Measurements from ENCODE around the gene AGMAT. TPM values are rescaled to one million over a fixed set of nuclear protein-coding genes. Genes with fewer than 3 reads are reported as not detected.
"Not testable (repeated sequence)": the region's sequence is repeated elsewhere in the genome, so short reads cannot be mapped to it uniquely, and the experiment has no call there.

Gene AGMAT
- total RNA-seq, 1 donor from 2014 or later: 30.1 TPM

- H3K27me3 Mint-ChIP-seq (ENCODE audit: low read depth); H3K27ac Mint-ChIP-seq; H3K4me1 Mint-ChIP-seq (ENCODE audit: low read depth); H3K9me3 Mint-ChIP-seq; H3K36me3 Mint-ChIP-seq (ENCODE audit: low read depth); DNase-seq (ENCODE audit: low spot score): not testable (repeated sequence)
- H3K4me3 Mint-ChIP-seq (ENCODE audit: low read depth): peak overlapping the region; percentile 69
- intact Hi-C loops (cut with micrococcal nuclease): loop anchor here (2.0 to 5.0 kb wide), 2 partner anchors 137 to 682 kb away; no protein-coding TSS in a partner anchor
Observed at GRCh38 chr1:15603966-15604282, 19.1 kb upstream of the AGMAT start.

DNA sequence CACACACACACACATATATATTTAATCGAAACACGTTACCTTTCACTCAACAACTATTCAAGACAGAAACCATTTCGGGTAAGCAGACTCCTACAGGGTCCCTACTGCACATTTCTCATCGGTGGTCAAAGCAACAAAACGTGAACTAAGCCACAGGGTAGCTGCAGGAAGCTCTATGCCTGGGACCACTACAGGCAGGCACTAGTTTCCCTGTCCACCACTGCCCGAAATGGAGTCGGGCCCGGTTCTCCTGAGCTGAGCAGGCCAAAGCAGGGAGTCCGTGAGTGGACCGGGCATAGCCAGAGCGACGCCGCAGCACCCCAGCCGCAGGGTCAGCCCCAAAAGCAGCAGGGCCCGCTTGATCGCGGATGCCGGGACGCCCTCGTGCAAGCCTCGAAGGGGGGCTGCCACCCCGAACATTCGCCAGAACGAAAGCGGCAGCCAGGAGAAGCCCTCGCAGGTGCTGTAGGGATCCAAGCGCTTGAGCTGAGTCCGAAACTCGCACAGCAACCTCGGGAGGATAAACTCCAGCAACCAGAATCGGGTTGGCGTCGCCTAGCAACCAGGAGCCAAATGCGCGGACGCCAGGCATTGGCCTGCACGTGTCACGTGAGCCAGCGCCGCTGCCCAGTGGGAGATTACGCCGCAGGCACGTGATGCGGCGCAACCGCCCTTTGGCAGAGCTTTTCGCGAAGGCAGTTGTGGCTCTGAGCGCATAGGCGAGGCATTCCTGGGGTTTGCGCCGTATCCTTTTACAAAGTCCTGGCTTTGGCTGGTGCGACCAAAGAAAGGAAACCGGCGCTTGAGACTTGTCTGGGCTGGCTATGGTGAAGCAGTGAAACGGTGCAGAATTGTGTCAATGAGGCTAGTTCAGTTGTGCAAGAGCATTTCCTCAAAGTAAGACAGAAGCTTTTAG lies 18.5 kb upstream of the AGMAT start:
- peaks cover 4% of the 10 kb centered on the region for H3K27me3 Mint-ChIP-seq (ENCODE audit: low read depth)
- DNase-seq (ENCODE audit: low spot score): peak; percentile 92
- H3K36me3 Mint-ChIP-seq (ENCODE audit: low read depth): no peaks in the 10 kb centered on the region
- no peak overlapping the region for H3K27ac Mint-ChIP-seq
- H3K4me3 Mint-ChIP-seq (ENCODE audit: low read depth): peak overlapping the region; percentile 69
- H3K9me3 Mint-ChIP-seq: peaks cover 7% of the 10 kb centered on the region
- peaks cover 10% of the 10 kb centered on the region for H3K4me1 Mint-ChIP-seq (ENCODE audit: low read depth)
- intact Hi-C loops (cut with micrococcal nuclease): loop anchor here (2.0 to 5.0 kb wide), 2 partner anchors 137 to 681 kb away; no protein-coding TSS in a partner anchor

- Mint-ChIP-seq H3K27ac (no peak overlapping the region), H3K9me3 (no peaks in the 10 kb centered on the region), H3K4me3 (ENCODE audit: low read depth) (no peak overlapping the region), H3K36me3 (ENCODE audit: low read depth) (no peaks in the 10 kb centered on the region), H3K27me3 (ENCODE audit: low read depth) (peaks cover 4% of the 10 kb centered on the region), H3K4me1 (ENCODE audit: low read depth) (peaks cover 3% of the 10 kb centered on the region)
- intact Hi-C loops (cut with micrococcal nuclease): no loop called here
- DNase-seq (ENCODE audit: low spot score): no peak
Observed at GRCh38 chr1:15598436-15598835, 13.6 kb upstream of the AGMAT start.

DNA sequence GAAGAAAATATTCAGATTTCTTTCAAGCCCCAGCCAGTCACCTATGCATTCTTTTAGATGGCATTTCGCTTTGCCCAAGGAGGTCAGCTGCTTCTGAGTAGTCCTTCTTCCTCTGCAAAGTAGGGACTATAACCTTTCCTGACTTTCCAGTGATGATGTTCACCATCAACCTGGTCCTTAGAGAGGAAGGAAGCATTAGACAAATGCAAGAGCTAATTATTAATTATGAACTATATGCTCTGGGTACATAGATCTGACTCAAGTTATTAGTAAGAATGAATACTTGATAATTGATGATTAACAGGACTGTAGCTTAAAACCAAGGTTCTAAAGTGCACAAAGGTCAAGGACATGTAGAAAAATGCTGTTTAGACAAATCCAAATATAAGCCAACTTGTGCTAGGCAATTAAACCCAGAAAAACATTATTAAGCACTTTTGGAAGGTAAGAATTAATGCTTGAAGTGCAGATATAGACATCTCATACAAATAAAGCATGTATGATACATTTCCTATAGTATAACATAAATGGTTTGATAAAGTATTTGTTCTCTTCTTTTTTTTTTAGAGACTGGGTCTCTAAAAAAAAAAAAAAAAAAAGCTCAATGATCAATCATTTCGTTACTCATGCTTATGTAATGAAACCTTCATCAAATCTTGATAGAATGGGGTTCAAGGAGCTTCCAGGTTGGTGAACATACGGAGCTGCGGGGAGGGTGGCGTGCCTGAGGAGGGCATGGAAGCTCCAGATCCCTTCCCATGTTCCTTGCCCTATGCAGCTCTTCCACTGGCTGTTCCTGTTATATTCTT lies 11.2 kb upstream of the AGMAT start:
- Mint-ChIP-seq H3K36me3 (ENCODE audit: low read depth) (no peaks in the 10 kb centered on the region), H3K9me3 (no peaks in the 10 kb centered on the region), H3K27me3 (ENCODE audit: low read depth) (peaks cover 4% of the 10 kb centered on the region), H3K4me1 (ENCODE audit: low read depth) (no peaks in the 10 kb centered on the region), H3K27ac (no peak overlapping the region), H3K4me3 (ENCODE audit: low read depth) (no peak overlapping the region)
- DNase-seq (ENCODE audit: low spot score): no peak
- intact Hi-C loops (cut with micrococcal nuclease): loop anchor here (1.0 kb wide), 1 partner anchor 145 kb away; no protein-coding TSS in a partner anchor

- Mint-ChIP-seq H3K27ac (no peak overlapping the region), H3K9me3 (no peaks in the 10 kb centered on the region), H3K27me3 (ENCODE audit: low read depth) (peaks cover 4% of the 10 kb centered on the region), H3K36me3 (ENCODE audit: low read depth) (peaks cover 15% of the 10 kb centered on the region), H3K4me1 (ENCODE audit: low read depth) (no peaks in the 10 kb centered on the region), H3K4me3 (ENCODE audit: low read depth) (no peak overlapping the region)
- no peak for DNase-seq (ENCODE audit: low spot score)
- intact Hi-C loops (cut with micrococcal nuclease): no loop called here
Observed at GRCh38 chr1:15592285-15592684, 7.4 kb upstream of the AGMAT start.

GRCh38 chr1:15583016-15583706 lies 1.7 kb downstream of the AGMAT start:
- peaks cover 45% of the 10 kb centered on the region for H3K36me3 Mint-ChIP-seq (ENCODE audit: low read depth)
- H3K9me3 Mint-ChIP-seq: no peaks in the 10 kb centered on the region
- H3K27me3 Mint-ChIP-seq (ENCODE audit: low read depth): no peaks in the 10 kb centered on the region
- peak overlapping the region; percentile 70 for H3K27ac Mint-ChIP-seq
- H3K4me3 Mint-ChIP-seq (ENCODE audit: low read depth): peak overlapping the region; percentile 81
- intact Hi-C loops (cut with micrococcal nuclease): no loop called here
- DNase-seq (ENCODE audit: low spot score): no peak
- H3K4me1 Mint-ChIP-seq (ENCODE audit: low read depth): peaks cover 30% of the 10 kb centered on the region

DNA sequence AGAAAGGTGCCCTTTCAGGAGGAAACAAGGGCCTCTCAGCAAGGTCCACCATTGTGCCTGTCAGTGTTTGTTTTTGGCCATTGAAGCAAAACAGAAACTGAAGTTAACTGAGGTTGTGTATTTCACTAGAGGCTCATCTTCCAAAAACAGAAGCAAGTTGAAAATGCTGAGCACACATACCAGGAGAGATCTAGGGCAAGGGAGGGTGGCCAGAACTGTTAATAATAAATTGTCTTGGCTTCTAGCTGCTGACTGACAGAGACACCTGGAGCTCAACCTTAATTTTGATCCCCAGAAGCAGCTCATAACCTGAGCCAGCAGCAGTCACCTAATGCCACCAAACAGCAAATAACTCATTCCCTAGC lies 5.2 kb downstream of the AGMAT start:
- H3K4me1 Mint-ChIP-seq (ENCODE audit: low read depth): peaks cover 30% of the 10 kb centered on the region

GRCh38 chr1:15578921-15579682 lies 5.7 kb downstream of the AGMAT start:
- peak; percentile 23 for DNase-seq (ENCODE audit: low spot score)
- intact Hi-C loops (cut with micrococcal nuclease): no loop called here
- Mint-ChIP-seq H3K4me3 (ENCODE audit: low read depth) (peak overlapping the region; percentile 56), H3K36me3 (ENCODE audit: low read depth) (peaks cover 46% of the 10 kb centered on the region), H3K27ac (peak overlapping the region; percentile 93), H3K9me3 (no peaks in the 10 kb centered on the region), H3K27me3 (ENCODE audit: low read depth) (no peaks in the 10 kb centered on the region), H3K4me1 (ENCODE audit: low read depth) (peaks cover 30% of the 10 kb centered on the region)

More for the DNA sequence above, 5.2 kb downstream of the AGMAT start:
- H3K27ac Mint-ChIP-seq: peak overlapping the region; percentile 93
- no peak for DNase-seq (ENCODE audit: low spot score)
- H3K36me3 Mint-ChIP-seq (ENCODE audit: low read depth): peaks cover 45% of the 10 kb centered on the region
- H3K4me3 Mint-ChIP-seq (ENCODE audit: low read depth): peak overlapping the region; percentile 56
- intact Hi-C loops (cut with micrococcal nuclease): no loop called here
- H3K9me3 Mint-ChIP-seq: no peaks in the 10 kb centered on the region
- no peaks in the 10 kb centered on the region for H3K27me3 Mint-ChIP-seq (ENCODE audit: low read depth)

DNA sequence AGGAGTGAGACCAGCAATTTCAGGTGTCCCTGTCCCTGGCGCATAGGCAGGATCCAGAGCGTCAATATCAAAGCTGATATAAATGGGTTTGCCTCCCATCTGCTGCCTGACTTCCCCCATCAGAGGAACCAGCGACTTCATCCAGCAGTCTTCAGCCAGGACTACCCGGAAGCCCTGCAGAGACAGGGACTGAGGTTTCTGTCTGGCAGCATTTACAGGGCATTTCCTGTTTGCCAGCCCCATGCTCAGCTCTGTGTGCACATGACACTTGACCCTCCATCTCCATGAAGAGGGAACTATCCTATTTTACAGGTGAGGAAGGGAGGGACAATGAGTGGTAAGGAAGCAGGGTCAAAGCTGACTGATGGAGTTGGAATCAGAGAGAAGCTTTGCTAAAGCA lies 7.2 kb downstream of the AGMAT start:
- Mint-ChIP-seq H3K9me3 (no peaks in the 10 kb centered on the region), H3K4me3 (ENCODE audit: low read depth) (peak overlapping the region; percentile 3), H3K4me1 (ENCODE audit: low read depth) (peaks cover 24% of the 10 kb centered on the region), H3K27me3 (ENCODE audit: low read depth) (no peaks in the 10 kb centered on the region), H3K36me3 (ENCODE audit: low read depth) (peaks cover 41% of the 10 kb centered on the region), H3K27ac (peak overlapping the region; percentile 93)
- intact Hi-C loops (cut with micrococcal nuclease): no loop called here
- DNase-seq (ENCODE audit: low spot score): no peak

GRCh38 chr1:15575549-15576150 lies 9.2 kb downstream of the AGMAT start:
- H3K4me3 Mint-ChIP-seq (ENCODE audit: low read depth): no peak overlapping the region
- intact Hi-C loops (cut with micrococcal nuclease): no loop called here
- DNase-seq (ENCODE audit: low spot score): no peak
- H3K27me3 Mint-ChIP-seq (ENCODE audit: low read depth): no peaks in the 10 kb centered on the region
- H3K4me1 Mint-ChIP-seq (ENCODE audit: low read depth): peaks cover 24% of the 10 kb centered on the region
- no peak overlapping the region for H3K27ac Mint-ChIP-seq
- peaks cover 51% of the 10 kb centered on the region for H3K36me3 Mint-ChIP-seq (ENCODE audit: low read depth)
- H3K9me3 Mint-ChIP-seq: no peaks in the 10 kb centered on the region

- H3K9me3 Mint-ChIP-seq: no peaks in the 10 kb centered on the region
- intact Hi-C loops (cut with micrococcal nuclease): no loop called here
- DNase-seq (ENCODE audit: low spot score): no peak
- no peak overlapping the region for H3K4me3 Mint-ChIP-seq (ENCODE audit: low read depth)
- peaks cover 21% of the 10 kb centered on the region for H3K4me1 Mint-ChIP-seq (ENCODE audit: low read depth)
- no peak overlapping the region for H3K27ac Mint-ChIP-seq
- peaks cover 51% of the 10 kb centered on the region for H3K36me3 Mint-ChIP-seq (ENCODE audit: low read depth)
- H3K27me3 Mint-ChIP-seq (ENCODE audit: low read depth): no peaks in the 10 kb centered on the region
Observed at GRCh38 chr1:15574741-15575140, 10.1 kb downstream of the AGMAT start.

- Mint-ChIP-seq H3K4me3 (ENCODE audit: low read depth) (no peak overlapping the region), H3K27ac (peak overlapping the region; percentile 12), H3K4me1 (ENCODE audit: low read depth) (peaks cover 9% of the 10 kb centered on the region), H3K27me3 (ENCODE audit: low read depth) (no peaks in the 10 kb centered on the region), H3K9me3 (no peaks in the 10 kb centered on the region), H3K36me3 (ENCODE audit: low read depth) (peaks cover 47% of the 10 kb centered on the region)
- no peak for DNase-seq (ENCODE audit: low spot score)
- intact Hi-C loops (cut with micrococcal nuclease): no loop called here
Observed at GRCh38 chr1:15573477-15573876, 11.4 kb downstream of the AGMAT start.
